ENCODE data around the gene SNHG17.

- no peak for TF ChIP-seq CTCF (IDR thresholded peaks at IDR 0.05)
- no peak for TF ChIP-seq POLR2A (IDR thresholded peaks at IDR 0.05)
Observed at GRCh38 chr20:38386004-38386403, 49.1 kb downstream of the SNHG17 start.

All from uterus (tissue), 2 donors.